Stimulated activated CD4-positive, alpha-beta T cell treated with anti-CD3 and anti-CD28 coated beads, Interleukin-2, amount 100 ng/mL, for 4 hours (primary cell): ENCODE results near the gene LDLRAD4.

Source experiments
- DNase-seq: peaks from one replicate; pipeline ENCODE4 v3.0.0-alpha.2; 2020; ENCODE audit warnings: low read depth

LDLRAD4 gene

DNA sequence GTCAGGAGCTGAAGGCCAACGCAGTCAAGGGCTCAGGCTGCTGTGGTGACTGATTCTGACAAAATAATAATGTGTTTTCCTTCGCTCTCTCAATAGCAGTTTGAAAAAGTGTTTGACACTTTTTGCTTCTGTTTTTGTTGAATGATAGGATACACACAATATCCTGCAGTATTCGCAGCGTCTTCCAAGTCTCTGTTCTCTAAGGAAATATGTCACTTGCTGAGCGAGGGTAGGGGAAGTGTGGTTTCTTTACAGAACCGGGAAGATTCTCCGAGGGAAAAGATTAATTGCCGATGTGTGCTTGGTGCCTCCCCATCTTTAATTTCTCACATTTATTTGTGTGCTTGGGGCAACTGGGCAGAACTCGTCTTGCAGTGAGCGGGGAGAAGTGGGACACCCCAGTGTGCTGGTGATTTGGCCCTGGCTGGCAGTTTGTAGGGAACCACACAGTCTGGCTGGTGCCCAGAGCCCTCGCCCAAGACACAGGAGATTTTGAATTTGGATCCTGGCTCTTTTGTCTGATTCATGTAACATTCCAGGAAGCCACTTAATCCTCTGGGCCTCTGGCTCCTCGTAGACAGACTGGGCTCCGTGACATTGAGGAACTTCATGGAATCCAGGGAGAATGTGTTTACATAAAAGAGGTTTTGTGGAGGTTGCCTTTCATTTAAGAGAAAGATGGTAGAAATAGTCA lies 169.4 kb downstream of the LDLRAD4 start:
- no peak for DNase-seq

DNA sequence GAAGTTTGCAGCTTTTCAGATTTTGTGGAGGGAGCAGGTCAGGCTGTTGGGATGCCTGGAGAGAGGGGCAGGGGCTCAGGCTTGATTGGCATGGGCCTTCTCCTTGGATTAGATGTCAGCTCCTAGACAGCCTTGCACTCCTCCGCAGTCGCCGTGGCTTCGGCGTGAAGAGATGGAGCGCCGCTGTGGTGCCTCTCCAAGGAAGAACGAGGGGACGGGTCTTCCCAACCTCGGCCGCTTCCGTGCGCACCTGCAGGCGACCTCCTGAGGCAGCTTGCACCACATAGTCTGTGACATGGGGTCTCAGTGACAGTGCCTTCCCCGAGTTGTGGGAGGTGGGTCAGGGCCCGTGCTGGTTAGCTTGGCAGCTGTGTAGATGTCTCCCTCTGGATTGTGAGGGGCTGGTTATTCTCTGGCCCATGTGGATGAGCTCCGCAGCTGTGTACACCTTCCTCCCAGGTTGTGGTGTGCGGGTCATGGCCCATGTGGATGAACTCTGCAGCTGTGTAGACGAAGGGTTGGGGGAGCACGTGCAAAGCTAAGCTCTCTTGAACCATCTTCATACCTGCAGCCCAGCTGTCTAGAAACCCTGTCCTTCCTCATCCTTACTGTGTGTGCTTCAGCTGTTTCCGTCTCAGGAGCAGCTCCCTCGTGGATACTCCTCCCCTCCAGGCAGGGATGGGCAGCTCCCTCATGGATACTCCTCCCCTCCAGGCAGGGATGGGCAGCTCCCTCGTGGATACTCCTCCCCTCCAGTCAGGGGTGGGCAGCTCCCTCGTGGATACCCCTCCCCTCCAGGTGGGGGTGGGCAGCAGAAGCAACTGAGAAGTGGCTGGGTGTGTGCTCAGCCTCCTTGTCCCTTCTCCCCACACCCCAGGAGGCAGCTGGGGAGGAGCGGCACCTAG lies 170.3 kb downstream of the LDLRAD4 start:
- DNase-seq = no peak

DNA sequence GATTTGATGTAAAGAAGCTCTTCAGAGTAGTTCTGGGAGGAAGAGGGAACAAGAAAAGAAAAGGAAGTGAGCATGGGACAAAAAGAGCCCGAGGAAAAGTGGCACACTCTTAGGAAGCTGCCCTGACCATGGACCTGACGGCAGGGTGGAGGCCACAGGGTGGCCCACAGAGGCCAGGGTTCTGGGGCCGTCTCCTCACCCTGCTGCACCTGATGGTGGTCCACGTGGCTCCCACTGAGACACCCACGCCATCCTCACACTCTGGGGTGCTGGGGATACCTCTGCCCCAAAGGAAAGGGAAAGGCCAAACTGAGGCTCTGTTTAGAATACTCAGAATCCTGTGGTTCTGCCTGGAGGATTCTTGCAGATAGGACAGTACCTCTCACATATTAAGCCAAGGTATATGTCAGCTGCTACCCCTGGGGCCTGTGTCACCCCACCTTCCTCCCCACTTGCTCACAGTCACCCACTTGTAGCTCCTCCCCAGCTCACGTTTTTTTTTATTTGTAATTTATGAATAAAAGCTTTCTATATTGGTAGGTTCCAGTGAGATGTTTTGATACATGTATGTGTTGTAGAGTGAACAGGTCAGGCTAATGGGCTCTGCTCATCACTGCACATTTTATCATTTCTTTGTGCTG lies 171.1 kb downstream of the LDLRAD4 start:
- DNase-seq = no peak

DNA sequence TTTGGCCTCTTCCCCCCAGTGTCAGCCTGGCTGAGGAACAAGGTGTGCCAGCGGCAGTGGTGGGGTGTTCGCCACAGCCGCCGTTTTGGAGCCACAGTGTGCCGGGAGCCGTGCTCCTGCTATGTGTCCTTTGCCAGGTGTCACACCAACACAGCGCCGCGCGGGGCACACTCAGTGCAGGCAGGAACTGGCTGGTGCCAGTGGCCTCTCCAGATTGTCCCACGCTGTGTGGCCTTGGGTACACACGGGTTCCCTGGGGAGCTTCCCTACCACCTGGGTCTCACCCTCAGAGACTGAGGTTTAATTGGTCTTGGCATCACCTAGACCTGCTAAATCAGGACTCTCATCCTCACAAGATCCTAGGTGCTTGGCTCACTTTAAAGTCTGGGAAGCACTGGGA lies 171.6 kb downstream of the LDLRAD4 start:
- no peak for DNase-seq

DNA sequence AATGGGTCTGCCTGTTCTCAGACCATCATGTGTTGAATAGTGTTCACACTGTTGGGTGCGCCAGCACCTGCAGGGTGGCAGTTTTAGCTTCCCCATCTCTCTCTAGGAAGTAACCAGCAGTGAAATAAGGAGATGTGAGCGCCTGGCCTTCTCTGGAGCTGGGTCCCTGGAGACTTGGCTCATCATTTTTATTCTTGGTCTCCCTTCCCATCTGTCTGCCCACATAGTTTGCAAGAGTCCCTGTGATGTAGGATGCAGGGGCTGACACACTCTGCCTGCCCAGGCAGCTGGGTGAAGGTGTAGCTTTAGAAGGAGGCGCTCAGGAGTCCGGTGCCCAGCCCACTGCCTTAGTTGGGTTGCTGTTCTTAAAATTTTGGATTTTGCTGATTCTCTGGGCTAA lies 172.2 kb downstream of the LDLRAD4 start:
- no peak for DNase-seq

DNA sequence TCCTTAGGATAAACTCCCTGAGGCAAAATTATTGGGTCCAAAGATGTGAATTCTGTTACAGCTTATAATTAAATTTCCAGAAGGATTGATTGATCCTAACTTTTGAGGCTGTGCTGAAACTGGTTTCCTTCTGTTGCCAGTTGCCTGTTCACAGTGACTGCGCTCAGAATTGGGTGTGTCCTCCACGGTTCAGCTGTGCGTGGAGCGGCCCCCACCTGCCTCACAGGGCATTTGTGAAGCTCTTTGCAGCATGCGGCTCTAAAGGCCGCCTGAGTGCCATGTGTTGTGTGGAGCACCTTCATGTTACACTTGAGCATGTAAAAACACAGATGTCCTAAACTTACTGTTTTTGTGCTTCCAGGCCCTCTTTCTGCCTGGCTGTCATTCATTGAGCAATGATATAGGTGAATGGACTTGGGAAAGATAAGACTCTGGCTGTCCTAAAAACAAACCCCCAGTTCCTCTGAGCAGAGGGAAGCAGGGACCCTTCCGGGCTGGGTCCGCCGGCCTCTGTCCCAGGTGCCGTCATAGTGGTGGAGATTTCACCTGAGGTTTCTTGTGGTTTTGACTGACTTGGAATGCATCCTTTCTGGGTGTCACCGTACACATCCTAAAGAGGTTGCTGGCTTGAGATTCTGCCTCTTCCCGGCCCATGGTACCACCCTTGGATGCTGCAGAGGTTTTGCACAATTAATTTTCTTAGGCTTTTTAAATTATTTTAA lies 173.6 kb downstream of the LDLRAD4 start:
- DNase-seq = no peak

DNA sequence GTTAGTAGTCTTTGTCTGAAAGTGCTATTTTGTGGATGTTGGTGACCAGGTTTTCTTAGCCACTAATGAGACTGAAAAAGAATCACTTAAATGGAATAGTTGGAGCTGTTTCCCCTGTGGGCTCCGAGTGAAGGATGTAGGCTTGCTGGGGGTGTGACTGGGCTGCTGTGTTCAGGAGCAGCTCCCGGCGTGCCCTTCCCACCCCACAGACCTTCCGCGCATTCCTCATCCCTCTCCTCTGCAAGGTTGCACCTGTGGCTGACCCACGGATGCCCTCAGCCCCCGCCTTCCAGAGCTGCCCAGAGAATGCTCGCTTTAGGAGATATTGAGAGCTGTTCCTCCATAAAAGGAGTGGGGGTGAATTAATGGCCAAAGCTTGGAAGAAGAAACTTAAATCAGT lies 174.3 kb downstream of the LDLRAD4 start:
- no peak for DNase-seq

DNA sequence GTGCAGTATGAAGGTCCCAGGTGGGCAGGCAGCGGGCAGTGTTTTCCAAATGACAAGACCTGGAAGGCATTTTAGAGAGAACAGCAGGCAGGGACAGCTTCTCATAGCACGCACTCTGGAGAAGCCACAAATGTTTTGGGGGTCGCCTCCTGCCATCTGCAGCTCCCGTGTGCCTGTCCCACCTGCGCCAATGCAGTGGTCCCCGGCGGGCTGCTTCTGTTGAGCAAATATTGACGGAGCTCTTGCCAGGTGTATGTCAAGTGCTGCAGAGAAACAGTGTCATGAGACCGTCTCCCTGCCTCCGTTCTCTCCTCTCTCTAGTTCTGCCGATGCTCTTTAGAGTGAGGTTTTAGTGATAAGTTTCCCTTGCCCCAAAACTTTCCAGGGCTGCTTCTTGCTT lies 174.8 kb downstream of the LDLRAD4 start:
- DNase-seq = no peak

DNA sequence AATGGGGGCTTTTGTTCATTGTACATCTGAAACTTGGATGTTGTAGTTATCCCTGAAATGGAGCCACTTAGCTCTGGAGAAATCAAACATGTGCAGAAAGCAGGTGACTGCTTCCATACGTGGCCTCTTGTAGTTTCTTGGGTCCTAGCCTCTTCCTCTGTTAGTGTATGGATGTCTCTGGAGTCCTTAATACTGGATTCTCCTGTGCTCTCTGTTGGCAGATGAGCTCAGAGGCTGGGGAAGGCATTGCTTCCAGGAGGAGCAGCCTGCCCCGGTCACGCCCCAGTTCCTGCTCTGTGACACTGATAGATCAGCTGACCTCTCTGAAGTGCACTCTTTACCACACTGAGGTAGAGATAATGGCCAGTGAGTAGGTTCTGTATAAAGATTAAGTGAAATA lies 176.2 kb downstream of the LDLRAD4 start:
- DNase-seq = no peak

DNA sequence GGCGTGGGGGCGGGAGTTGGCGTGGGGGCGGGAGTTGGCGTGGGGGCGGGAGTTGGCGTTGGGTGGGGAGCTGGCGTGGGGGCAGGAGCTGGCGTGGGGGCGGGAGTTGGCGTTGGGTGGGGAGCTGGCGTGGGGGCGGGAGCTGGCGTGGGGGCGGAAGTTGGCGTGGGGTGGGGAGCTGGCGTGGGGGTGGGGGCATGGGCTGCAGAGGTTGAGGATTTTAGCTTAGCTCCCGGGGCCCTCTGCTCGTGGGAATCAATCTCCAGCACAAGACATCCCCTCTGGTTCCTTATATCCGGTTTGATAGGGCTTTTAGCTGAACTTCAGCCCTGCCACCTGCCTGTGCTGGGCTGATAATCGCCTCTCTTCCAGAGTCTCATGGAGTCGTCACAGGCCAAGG lies 177.0 kb downstream of the LDLRAD4 start:
- DNase-seq = no peak

DNA sequence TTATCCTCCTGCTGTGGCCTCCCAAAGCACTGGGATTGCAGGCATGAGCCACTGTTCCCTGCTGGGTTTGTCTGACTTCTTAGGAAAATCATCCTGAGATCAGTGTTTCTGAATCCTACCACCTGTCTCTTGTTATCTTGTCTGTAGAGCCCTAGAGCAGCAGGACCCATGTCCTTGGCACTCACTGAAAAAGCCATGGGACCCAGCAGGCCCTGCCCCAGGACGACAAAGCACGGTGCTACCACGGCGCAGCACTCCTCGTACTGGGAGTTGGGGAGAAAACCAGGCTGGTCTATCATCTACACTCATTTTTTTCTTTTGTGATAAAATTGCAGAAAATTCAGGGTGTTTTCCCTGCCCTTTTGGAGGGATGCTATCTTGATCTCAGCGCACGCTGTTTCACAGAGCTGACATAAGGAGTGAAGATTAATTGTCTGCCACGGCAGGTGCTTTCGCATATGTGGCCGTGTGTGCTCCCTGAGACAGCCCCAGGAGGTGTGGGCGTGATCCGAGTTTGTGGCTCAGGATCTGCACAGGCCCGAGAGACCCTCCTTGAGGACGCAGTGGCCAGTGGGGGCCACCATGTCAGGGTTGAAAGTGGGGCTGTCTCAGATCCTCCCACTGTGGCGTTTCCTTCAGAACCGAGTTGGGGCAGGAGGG lies 179.1 kb downstream of the LDLRAD4 start:
- no peak for DNase-seq

DNA sequence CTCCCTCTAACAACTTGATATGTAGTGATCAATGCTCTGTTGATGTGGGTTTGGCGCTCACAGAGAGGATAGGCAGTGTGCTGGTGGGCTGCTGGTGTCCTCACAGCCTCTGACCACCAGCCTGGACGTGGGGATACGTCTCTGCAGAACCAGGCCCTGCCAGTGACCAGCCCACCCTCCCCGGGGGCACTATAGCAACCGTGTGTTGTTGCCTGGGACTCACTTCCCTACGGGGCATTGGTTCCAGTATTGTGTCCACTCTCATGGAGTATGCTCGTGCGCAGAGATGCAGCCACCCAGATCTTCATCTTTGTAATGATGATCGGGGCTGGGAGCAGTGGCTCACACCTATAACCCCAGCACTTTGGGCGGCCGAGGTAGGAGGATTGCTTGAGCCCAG lies 180.1 kb downstream of the LDLRAD4 start:
- no peak for DNase-seq

DNA sequence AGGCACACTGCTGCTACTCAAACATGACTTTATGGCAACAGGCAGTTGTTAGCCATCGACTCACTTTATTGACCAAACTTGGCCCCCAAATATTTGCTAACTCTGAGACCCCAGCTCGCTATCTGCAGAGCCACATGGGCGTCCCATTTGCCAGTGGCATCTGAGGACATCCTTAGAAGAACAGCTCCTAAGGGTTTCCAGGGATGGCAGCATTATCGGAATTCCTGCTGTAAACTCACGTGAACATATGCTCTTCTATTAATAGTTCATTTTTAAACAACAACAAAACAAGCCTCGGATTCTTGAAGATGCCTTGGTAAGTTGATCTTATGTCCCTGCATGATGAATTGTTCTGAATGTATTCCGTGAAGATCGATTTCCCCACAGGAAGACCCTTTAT lies 181.0 kb downstream of the LDLRAD4 start:
- DNase-seq = no peak

DNA sequence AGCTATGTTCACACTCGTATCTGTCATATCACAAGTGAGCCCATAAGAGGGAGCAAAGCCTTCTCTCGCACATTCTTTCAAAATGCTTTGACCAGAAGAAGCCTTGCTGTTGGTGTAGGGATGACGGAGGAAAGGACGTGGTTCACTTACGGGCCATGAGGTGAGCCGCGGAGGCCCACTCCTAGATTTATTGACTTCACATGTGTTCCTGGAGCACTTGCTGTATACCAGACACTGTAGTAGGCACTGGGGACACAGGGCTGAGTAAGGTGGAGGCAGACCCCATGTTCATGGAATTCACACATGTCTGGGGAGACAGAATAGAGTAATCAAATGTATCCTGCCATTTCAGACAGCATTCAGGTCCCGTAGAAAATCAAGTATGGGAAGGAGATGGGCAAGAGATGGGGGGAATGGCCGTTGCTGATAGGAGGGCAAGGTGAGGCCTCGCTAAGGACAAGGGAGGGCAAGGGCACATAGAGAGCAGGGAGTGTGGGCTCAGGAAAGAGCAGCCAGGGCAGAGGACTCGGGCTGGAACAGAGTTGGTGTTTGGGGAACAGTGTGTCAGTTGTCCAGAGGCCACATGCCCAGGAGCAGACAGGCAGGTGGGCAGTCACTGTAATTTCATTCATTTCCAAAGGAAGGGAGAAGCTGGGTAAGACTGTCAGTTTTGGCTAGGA lies 182.2 kb downstream of the LDLRAD4 start:
- DNase-seq = no peak

DNA sequence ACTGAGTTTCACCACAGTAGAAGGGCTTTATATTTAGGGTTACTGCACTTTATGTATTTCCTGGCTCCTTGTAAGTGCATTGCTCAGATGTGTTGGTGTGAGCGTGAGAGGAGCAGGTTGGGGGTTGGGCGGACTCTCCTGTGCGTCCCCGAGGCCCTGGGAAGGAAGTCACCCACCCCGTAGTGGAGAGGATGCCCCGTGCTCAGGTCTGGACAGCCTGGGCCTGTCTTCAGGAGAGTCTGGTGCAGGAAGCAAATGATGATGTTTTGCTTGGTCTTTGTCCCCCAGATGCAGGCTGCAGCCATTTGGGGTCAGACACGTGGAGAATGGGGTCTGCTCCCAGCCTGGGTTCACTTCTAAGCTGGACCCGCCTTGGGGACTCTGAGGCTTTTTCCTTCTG lies 182.8 kb downstream of the LDLRAD4 start:
- no peak for DNase-seq

DNA sequence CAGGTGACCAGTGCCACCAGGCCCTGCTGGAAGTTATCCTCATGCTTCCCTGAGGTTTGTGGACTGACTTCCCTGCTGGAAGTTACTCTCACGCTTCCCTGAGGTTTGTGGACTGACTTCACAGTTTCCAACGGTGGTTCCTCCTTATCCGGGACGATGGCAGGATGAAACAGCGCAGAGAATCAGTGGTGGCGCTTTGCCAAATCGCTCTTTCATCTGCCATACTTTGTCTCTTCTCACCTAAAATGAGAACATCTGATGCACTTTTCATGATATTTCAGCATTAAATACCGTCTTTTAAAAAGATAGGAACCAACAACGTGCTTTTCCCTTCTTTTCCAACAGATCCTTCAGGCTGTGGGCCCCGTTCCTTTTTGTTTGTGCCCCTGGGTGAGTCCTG lies 183.3 kb downstream of the LDLRAD4 start:
- DNase-seq = no peak

DNA sequence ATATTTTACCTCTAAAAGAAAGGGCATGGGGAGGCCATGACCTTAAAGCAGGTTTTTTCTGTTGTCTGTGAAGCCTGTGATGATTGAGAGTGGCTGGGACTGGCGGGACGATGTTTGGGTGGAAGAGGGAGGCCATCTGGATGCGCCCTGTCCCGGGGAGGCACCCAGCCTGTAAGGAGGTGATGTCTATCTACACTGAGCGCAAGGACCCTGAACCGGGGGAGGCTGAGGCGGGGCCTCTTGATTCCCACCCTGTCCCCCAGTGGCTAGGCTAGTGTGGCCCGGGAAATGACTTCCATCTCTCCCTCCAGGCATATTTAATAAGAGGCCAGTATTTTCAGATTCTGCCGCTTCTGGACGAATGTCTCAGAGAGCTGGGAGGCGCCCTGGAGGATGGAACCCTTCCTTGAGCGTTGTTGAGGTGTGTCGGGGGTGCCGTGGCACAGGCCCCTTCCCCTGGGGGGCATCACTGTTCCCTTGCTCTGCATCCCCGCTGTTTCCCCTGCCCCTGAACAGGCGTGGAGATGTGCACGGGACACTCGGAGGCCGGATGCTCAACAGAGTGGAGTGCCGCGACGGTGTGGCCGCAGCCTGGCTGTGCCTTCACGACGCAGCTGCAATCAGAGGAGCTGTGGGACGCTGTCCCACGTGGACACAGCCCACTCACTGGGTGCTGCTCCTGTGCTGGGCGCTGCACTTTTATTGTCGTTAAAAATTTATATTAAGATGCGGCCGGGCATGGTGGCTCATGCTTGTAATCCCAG lies 185.4 kb downstream of the LDLRAD4 start:
- no peak for DNase-seq

DNA sequence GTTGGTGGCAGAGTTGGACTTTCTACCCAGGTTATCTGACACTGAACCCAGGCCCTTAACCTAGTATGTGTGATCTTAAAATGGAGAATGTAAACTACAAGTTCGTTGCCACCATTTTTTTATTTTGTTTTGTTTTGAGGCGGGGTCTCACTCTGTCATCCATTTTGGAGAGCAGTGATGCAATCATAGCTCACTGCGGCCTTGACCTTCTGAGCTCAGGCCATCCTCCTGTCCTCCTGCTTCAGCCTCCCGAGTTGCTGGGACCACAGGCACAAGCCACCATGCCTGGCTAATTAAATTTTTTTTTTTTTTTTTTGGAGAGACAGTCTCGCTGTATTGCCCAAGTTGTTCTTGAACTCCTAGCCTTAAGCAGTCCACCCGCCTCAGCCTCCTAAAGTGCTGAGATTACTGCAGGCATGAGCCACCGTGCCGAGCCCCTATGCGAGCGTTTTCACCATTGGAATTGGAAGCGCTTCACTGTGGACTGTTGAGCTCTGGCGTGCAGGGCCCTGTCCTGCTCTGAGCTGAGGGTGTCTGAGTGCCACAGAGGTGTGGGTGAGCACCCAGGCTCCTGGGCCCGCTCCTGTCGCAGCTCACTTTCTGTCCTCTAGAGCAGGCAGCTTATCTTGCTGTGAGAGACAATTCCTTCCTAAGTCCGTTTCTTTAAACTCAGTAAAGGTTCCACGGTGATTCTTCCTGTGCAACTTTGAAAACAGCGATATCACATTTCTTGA lies 186.9 kb downstream of the LDLRAD4 start:
- no peak for DNase-seq

DNA sequence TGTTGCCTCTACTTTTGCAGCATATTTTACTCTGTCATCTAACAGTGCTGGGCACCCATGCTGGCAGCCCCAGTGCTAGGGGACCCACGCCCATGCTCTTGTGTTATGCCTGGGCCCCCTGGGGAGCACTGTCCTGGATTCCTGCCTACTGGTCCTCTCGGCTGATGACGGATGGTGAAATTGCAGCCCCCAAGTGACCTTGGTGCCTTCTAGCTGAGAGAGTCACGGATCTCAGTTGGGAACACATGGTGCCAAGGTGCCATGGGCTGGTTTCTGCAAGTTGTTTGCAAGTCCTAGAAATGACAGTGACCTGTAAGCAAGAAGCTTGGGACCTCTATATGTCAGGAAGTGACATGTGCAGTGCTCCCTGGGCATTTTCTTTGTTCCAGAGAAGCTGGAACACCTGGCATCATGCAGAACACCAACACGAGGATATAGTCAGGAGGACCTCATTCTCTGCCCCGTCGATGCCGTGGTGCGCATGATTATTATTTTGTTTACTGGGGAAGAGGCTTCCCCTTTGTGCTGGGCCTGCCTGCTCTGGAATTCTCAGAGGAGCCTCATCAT lies 187.6 kb downstream of the LDLRAD4 start:
- DNase-seq = no peak
